ENCODE measurements around the gene GABRB2.
"Not testable (repeated sequence)": the region's sequence is repeated elsewhere in the genome, so short reads cannot be mapped to it uniquely, and the experiment has no call there.

Gene GABRB2

GRCh38 chr5:161380486-161380885 is 166.0 kb downstream of the GABRB2 start:
- DNase-seq: no peak

DNA sequence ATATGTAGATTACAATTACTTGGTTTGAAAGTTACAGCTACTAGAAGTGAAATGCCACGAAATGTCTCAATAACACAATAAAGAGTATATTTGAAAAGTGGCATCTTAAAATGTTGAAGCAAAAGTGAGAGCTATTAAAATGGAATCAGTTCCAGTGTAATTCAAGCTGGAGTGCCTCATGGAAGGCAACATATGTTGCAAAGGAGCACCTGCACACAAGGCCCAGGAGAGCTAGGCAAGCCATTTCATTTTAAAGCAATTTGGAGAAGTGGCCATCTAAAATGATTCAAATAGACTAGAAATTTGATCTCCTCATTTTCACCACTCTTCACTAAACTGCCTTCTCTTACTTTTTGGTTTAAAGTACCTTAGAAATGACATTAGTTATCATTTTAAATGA is 167.8 kb downstream of the GABRB2 start:
- DNase-seq: no peak

- DNase-seq: no peak
Measured at GRCh38 chr5:161376034-161376433, 170.5 kb downstream of the GABRB2 start.

GRCh38 chr5:161373345-161373707 is 173.2 kb downstream of the GABRB2 start:
- no peak for DNase-seq

GRCh38 chr5:161372682-161373344 is 173.7 kb downstream of the GABRB2 start:
- DNase-seq: no peak

DNA sequence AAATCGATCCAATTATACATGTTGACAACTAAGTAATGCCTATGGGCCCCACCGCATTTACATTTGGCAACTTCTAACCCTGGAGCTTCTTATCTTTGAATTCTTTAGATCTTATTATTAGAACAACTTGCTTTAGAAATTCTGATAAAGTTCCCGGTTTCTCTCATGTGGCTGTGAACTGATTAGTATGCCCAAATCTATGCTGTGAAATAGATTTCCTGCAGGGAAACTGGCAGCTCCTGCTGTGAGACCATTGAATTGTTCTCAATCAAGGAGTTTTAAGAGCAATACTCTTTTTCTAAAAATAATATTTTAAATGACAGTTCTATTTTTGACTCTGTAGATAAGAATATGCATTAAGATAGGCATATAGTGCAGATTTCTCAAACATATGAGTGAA is 177.5 kb downstream of the GABRB2 start:
- no peak for DNase-seq

DNA sequence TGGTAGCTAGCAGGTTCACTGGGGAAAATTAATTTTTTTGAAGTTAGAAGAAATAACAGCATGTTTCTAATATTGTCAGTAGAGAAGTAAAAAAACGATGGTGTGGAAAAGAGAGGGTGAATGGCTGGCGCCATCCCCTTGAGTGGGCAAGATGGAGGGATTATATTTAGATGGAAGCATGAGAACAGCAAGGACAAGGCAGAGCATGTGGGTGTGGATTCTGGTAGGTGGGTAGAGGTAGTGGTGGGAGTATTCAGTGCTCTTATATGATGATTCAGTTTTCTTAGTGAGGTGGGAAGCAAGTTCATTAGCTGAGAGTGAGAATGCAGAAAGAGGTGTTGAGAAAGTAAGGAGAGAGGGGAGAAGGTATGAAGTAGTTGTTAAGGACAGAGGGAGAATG is 188.1 kb downstream of the GABRB2 start:
- no peak for DNase-seq

- no peak for DNase-seq
Measured at GRCh38 chr5:161344234-161344633, 202.3 kb downstream of the GABRB2 start.

DNA sequence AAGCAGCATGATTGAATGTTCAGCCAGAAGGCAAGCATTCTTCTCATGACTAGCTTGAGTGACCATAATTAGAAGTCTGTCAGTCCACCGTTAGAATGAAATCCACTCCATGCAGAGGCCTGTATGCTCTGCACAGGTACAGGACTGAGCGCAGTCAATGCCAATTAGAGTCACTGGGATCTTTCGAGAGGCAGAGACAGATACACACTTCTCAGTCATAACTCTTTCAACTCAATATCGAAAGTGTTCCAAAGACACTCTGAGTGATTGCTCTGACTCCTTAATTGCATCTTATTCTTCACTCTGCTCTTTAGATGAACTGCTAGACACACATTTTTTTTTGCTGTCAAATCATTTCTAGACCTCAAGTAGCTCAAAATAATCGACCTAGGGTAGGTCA is 203.6 kb downstream of the GABRB2 start:
- no peak for DNase-seq

GRCh38 chr5:161340012-161340411 is 206.5 kb downstream of the GABRB2 start:
- no peak for DNase-seq

DNA sequence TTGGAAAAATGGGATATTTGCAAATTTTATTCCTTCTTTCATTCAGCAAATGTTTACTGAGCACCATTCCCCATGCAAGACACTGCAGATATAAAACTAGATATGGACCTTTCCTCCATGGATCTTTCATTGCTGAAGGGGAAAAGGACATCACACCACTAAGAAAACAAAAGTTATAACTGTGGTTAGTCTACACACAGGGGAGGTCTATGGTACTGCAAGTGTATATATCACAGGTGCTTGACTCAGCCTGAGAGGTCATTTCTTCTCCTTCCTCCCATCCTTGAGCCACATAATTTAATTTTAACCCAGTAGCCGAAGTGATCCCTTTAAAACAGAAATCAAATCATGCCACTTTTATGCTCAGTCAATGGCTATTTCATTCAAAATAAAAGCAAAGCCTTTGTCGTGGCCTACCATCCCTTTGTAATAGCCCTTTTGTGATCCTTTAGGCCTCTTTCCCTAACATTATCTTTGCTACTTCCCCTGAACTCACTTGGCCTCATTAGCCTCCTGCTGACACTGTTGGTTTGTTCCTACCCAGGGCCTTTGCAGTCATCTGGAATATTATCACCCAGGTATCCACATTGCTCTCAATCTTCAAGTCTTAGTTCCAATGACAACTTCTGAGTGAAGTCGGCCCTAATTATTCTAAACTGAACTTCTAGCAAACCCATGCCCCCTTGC is 213.2 kb downstream of the GABRB2 start:
- DNase-seq: no peak

DNA sequence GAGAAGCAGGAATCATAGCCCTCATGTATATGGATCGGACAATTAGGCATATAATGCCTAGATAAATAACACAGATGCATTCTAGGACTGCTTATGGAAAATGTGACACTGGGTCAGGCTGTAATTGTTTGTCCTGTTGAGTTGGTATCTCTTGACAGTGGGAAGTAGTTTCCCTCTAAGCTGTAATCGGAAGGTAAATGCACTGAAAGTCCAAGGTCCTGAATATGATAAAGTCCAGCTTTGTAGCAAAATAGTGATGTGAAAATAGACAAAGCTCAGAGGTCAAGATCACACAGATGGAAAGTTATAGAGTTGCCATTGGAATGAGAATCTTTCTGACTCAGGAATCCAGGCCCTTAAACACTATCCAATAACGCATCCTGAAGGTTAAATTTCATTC is 214.2 kb downstream of the GABRB2 start:
- no peak for DNase-seq

GRCh38 chr5:161314033-161314432 is 232.5 kb downstream of the GABRB2 start:
- DNase-seq: no peak

DNA sequence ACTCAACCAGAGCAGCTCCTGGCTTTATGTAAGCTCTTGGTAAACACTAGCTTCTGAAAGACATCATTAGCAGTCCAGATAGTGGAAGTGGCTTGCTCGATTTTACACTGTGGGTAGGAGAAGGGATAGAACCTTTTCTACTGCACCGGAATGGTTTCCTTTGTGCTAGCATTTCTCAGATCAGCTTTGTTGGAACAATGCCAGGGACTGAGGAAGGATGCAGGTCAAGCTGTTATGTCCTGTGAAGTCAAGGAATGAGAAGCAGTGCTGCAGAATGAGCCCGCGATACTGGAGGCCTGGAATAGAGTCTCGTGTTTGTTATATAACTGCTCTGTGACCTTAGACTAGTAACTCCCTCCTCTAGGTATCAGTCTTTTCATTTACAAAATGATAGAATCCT is 233.6 kb downstream of the GABRB2 start:
- DNase-seq: no peak

- no peak for DNase-seq
Measured at GRCh38 chr5:161311965-161312364, 234.6 kb downstream of the GABRB2 start.

DNA sequence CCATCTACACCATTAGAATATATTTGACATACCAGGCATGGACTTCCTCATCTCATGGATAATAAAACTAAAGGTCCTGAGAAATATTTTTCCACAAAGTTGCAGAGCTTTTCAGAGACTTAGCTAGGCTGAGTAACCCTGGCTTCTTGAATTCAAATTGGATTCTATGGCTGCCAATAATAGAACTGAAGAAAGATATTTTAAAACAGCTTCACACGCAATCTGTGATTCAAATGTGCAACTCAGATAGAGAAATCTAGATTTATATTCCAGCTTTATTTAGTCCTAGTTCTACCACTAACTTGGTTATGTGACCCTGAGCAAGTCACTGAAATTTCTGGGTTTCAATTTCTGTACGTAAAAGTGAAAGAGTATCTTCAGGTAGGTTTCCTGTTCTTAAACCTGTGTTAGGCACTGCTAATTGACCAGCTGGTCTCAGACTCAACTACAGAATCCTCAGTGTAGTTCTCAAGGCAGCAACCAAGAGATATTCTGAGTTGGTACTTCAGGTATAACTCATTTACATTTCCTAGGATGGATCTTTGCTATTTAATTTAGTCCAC is 235.3 kb downstream of the GABRB2 start:
- no peak for DNase-seq

GRCh38 chr5:161306351-161306995 is 240.1 kb downstream of the GABRB2 start:
- DNase-seq: no peak

GRCh38 chr5:161305601-161306000 is 240.9 kb downstream of the GABRB2 start:
- DNase-seq: no peak

DNA sequence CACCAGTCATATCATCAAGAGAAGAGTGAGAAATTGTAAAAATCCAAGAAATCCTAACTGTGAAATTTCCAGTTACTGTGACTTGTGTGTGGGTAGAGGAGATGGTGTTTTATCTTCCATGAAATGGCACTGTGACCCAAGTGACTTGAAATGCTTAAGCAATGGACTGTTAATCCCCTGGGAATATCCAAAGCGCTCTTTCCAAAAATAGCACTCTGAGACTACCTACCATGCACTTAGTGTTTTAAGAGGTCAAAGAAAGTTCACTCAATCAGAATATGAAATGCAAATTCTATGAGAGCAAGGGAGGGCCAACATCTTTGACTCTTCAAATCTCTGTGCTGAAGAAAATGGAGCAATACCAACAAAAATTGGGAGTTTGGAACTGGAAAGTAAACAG is 244.0 kb downstream of the GABRB2 start:
- DNase-seq: no peak

DNA sequence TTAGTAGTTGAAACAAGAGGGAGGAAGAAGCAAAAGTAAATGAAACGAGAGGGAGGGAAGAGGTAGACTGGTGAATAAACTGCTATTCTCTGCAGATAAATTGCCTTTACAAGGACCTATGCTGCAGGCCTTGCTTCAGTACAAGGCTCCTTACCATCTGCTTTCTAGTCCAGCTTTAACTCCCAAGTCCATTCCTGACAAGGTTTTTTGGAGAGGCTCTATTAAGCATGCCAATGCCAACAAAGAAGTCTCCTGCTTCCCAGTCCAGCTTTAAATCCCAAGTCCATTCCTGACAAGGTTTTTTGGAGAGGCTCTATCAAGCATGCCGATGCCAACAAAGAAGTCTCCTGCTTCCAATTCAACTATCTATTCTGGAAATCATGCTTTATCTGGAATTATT is 244.9 kb downstream of the GABRB2 start:
- DNase-seq: no peak

- DNase-seq: no peak
Measured at GRCh38 chr5:161299053-161299452, 247.5 kb downstream of the GABRB2 start.

- not testable (repeated sequence) for DNase-seq
Measured at GRCh38 chr5:161297388-161297787, 249.1 kb downstream of the GABRB2 start.

GRCh38 chr5:161295721-161296250 is 250.7 kb downstream of the GABRB2 start:
- no peak for DNase-seq

GRCh38 chr5:161288071-161288470 is 258.5 kb downstream of the GABRB2 start:
- no peak for DNase-seq

All from right hindlimb (tissue), 1 donor.